ENCODE measurements around the gene ZNF610. TPM values are rescaled to one million over a fixed set of nuclear protein-coding genes. Genes with fewer than 3 reads are reported as not detected.

Gene ZNF610
- total and polyA plus RNA-seq, 2 of the 13 experiments (the other 11 are each of a cell fraction or from before 2014, with no cell fraction given): 0.32 to 0.69 TPM

GRCh38 chr19:52296773-52297600 lies 39.1 kb upstream of the ZNF610 start, which contains the start of gene ZNF480 (continued):
- no peak for TF ChIP-seq ZNF431 (CRISPR knock-in tag; IDR thresholded peaks at IDR 0.05; ENCODE audit: borderline replicate concordance, low read depth)
- TF ChIP-seq GPBP1L1 (CRISPR knock-in tag; IDR thresholded peaks at IDR 0.05): no peak
- TF ChIP-seq TERF1 (CRISPR knock-in tag; IDR thresholded peaks at IDR 0.05): no peak
- TF ChIP-seq, protein P1, sequence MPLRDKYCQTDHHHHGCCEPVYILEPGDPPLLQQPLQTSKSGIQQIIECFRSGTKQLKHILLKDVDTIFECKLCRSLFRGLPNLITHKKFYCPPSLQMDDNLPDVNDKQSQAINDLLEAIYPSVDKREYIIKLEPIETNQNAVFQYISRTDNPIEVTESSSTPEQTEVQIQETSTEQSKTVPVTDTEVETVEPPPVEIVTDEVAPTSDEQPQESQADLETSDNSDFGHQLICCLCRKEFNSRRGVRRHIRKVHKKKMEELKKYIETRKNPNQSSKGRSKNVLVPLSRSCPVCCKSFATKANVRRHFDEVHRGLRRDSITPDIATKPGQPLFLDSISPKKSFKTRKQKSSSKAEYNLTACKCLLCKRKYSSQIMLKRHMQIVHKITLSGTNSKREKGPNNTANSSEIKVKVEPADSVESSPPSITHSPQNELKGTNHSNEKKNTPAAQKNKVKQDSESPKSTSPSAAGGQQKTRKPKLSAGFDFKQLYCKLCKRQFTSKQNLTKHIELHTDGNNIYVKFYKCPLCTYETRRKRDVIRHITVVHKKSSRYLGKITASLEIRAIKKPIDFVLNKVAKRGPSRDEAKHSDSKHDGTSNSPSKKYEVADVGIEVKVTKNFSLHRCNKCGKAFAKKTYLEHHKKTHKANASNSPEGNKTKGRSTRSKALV (CRISPR knock-in tag; IDR thresholded peaks at IDR 0.05): no peak
- no peak for TF ChIP-seq ZNF362 (CRISPR knock-in tag; IDR thresholded peaks at IDR 0.05; ENCODE audit: borderline replicate concordance)
- TF ChIP-seq MAFK (conservative IDR thresholded peaks at IDR 0.05 in 1 of 2, IDR thresholded peaks at IDR 0.05 in 1 of 2; ENCODE audit: low read length in 2 of 2): no peak
- TF ChIP-seq MBD4 (IDR thresholded peaks at IDR 0.05; ENCODE audit: borderline replicate concordance, low read length): no peak
- peak; percentile 74; the same call in 1 of the 2 replicates for TF ChIP-seq PAWR (CRISPR knock-in tag; IDR thresholded peaks at IDR 0.05; ENCODE audit: borderline replicate concordance)
- no peak for TF ChIP-seq TEAD2 (CRISPR knock-in tag; IDR thresholded peaks at IDR 0.05)
- no peak for TF ChIP-seq CEBPB (IDR thresholded peaks at IDR 0.05; ENCODE audit: borderline replicate concordance, low read depth, low read length)
- TF ChIP-seq GABPA (IDR thresholded peaks at IDR 0.05; ENCODE audit: low read depth, low read length): peak; percentile 37; the same call in 1 of the 2 replicates
- peak; percentile 64 for TF ChIP-seq GABPA (CRISPR knock-in tag; IDR thresholded peaks at IDR 0.05; ENCODE audit: low read depth)
- no peak for TF ChIP-seq ZNF331 (CRISPR knock-in tag; IDR thresholded peaks at IDR 0.05)
- TF ChIP-seq ELF4 (CRISPR knock-in tag; IDR thresholded peaks at IDR 0.05; ENCODE audit: borderline replicate concordance): no peak
- no peak for TF ChIP-seq MLX (CRISPR knock-in tag; IDR thresholded peaks at IDR 0.05)
- TF ChIP-seq HES4 (CRISPR knock-in tag; IDR thresholded peaks at IDR 0.05; ENCODE audit: borderline replicate concordance): 0 out of 2 replicates have a peak, but pooled peaks have one; percentile 20
- 0 out of 2 replicates have a peak, but pooled peaks have one; percentile 24 for TF ChIP-seq PCBP1 (IDR thresholded peaks at IDR 0.05; ENCODE audit: borderline replicate concordance, low read depth, low read length)
- TF ChIP-seq PTBP1 (IDR thresholded peaks at IDR 0.05; ENCODE audit: low read depth, low read length, poor library complexity, severe bottlenecking): no peak
- TF ChIP-seq ZMYM4 (CRISPR knock-in tag; IDR thresholded peaks at IDR 0.05): peak; percentile 21; the same call in 1 of the 2 replicates
- TF ChIP-seq ZNF512 (CRISPR knock-in tag; IDR thresholded peaks at IDR 0.05): no peak
- TF ChIP-seq AKAP8 (CRISPR knock-in tag; IDR thresholded peaks at IDR 0.05): no peak

Measured in HepG2 (cell line).